Astrocyte (in vitro differentiated cells and primary cell): ENCODE data around the gene PRR12. TPM values are rescaled to one million over a fixed set of nuclear protein-coding genes. Genes with fewer than 3 reads are reported as not detected.
"Not testable (repeated sequence)": the region's sequence is repeated elsewhere in the genome, so short reads cannot be mapped to it uniquely, and the experiment has no call there.

Experiments
- DNase-seq: peaks from one replicate; pipeline ENCODE4 v3.0.0-alpha.2; 2010; ENCODE audit warnings: low read depth
- FAIRE-seq: peaks from 2 replicates; lab custom pipeline; 2011; peaks lifted over from hg19 to GRCh38; lab: Jason Lieb, UNC
- H2AFZ ChIP-seq: 2 replicates; pipeline ENCODE4 v1.6.0; 2012; ENCODE audit warnings: low read depth, low read length, inconsistent platforms
- H3K27ac ChIP-seq: 2 replicates; pipeline ENCODE4 v1.5.1; 2011; ENCODE audit warnings: low read depth, low read length, inconsistent platforms
- H3K27me3 ChIP-seq: 2 replicates; pipeline ENCODE4 v1.6.0; 2011; ENCODE audit warnings: low read length, inconsistent platforms; ENCODE audit not compliant: insufficient read depth
- H3K36me3 ChIP-seq: 2 replicates; pipeline ENCODE4 v1.5.1; 2011; ENCODE audit warnings: low read length, inconsistent platforms; ENCODE audit not compliant: insufficient read depth
- H3K4me1 ChIP-seq: 2 replicates; pipeline ENCODE4 v1.5.1; 2011; ENCODE audit warnings: low read length, inconsistent platforms; ENCODE audit not compliant: insufficient read depth
- H3K4me2 ChIP-seq: 2 replicates; pipeline ENCODE4 v1.6.0; 2012; ENCODE audit warnings: low read length, inconsistent platforms
- H3K4me3 ChIP-seq: 2 replicates; pipeline ENCODE4 v1.5.1; 2011; ENCODE audit warnings: low read depth, mild to moderate bottlenecking, low read length, inconsistent platforms; ENCODE audit not compliant: insufficient read depth
- H3K79me2 ChIP-seq: 2 replicates; pipeline ENCODE4 v1.6.0; 2012; ENCODE audit warnings: mild to moderate bottlenecking, low read length, inconsistent platforms; ENCODE audit not compliant: insufficient read depth
- H3K9ac ChIP-seq: 2 replicates; pipeline ENCODE4 v1.6.0; 2012; ENCODE audit warnings: mild to moderate bottlenecking, low read length, inconsistent platforms
- H3K9me3 ChIP-seq: 2 replicates; pipeline ENCODE4 v1.5.1; 2012; ENCODE audit warnings: low read depth, mild to moderate bottlenecking, low read length, inconsistent platforms; ENCODE audit not compliant: insufficient read depth
- H4K20me1 ChIP-seq: 2 replicates; pipeline ENCODE4 v1.6.0; 2012; ENCODE audit warnings: low read length, inconsistent platforms; ENCODE audit not compliant: insufficient read depth
- H3K27ac Mint-ChIP-seq: one replicate; pipeline ENCODE4 v1.8.0; 2021; ENCODE audit warnings: mild to moderate bottlenecking, mixed read lengths; ENCODE audit not compliant: unreplicated experiment
- H3K27me3 Mint-ChIP-seq: one replicate; pipeline ENCODE4 v1.8.0; 2021; ENCODE audit warnings: low read depth, mixed read lengths; ENCODE audit not compliant: unreplicated experiment
- H3K36me3 Mint-ChIP-seq: one replicate; pipeline ENCODE4 v1.8.0; 2021; ENCODE audit warnings: low read depth, mixed read lengths; ENCODE audit not compliant: unreplicated experiment
- H3K4me1 Mint-ChIP-seq: one replicate; pipeline ENCODE4 v1.8.0; 2021; ENCODE audit warnings: low read depth, mixed read lengths; ENCODE audit not compliant: unreplicated experiment
- H3K4me3 Mint-ChIP-seq: one replicate; pipeline ENCODE4 v1.8.0; 2021; ENCODE audit warnings: mild to moderate bottlenecking, moderate library complexity, mixed read lengths; ENCODE audit not compliant: unreplicated experiment
- H3K9me3 Mint-ChIP-seq: one replicate; pipeline ENCODE4 v1.8.0; 2021; ENCODE audit warnings: mild to moderate bottlenecking, mixed read lengths; ENCODE audit not compliant: unreplicated experiment
- CTCF ChIP-seq: IDR thresholded peaks from 2 replicates; pipeline ENCODE4 v1.5.1; 2011; ENCODE audit warnings: low read depth, mild to moderate bottlenecking, inconsistent platforms, low read length, moderate library complexity; ENCODE audit not compliant: insufficient read depth
- EZH2 ChIP-seq: IDR thresholded peaks from 2 replicates; pipeline ENCODE4 v1.6.1; 2012; ENCODE audit warnings: mild to moderate bottlenecking, low read length, inconsistent platforms; ENCODE audit not compliant: insufficient read depth
- total RNA-seq: library from RNA; stranded (reverse); gene quantifications from 2 replicates; pipeline ENCODE4 v1.2.1, GENCODE V29; 2021

Gene PRR12
- total RNA-seq, 1 donor from 2014 or later: 29.7 TPM

GRCh38 chr19:49631014-49631588 lies 40.1 kb downstream of the PRR12 start:
- Histone ChIP-seq H4K20me1 (peaks cover 5% of the 10 kb centered on the region), H3K27me3 (no peaks in the 10 kb centered on the region), H2AFZ (no peak overlapping the region), H3K36me3 (peaks cover 4% of the 10 kb centered on the region), H3K4me1 (peaks cover 9% of the 10 kb centered on the region), H3K9me3 (no peaks in the 10 kb centered on the region), H3K4me2 (peak overlapping the region; percentile 18), H3K79me2 (no peaks in the 10 kb centered on the region), H3K27ac (no peak overlapping the region), H3K4me3 (no peak overlapping the region), H3K9ac (no peak overlapping the region)
- DNase-seq (no peak), FAIRE-seq (no peak)
- Mint-ChIP-seq H3K27me3 (no peaks in the 10 kb centered on the region), H3K9me3 (peaks cover 1% of the 10 kb centered on the region), H3K4me1 (peaks cover 4% of the 10 kb centered on the region), H3K27ac (no peak overlapping the region), H3K4me3 (no peak overlapping the region), H3K36me3 (peaks cover 10% of the 10 kb centered on the region)
- TF ChIP-seq EZH2: no peak
- TF ChIP-seq CTCF: no peak

- Mint-ChIP-seq H3K9me3 (peaks cover 1% of the 10 kb centered on the region), H3K4me1 (peaks cover 5% of the 10 kb centered on the region), H3K27me3 (no peaks in the 10 kb centered on the region), H3K36me3 (peaks cover 13% of the 10 kb centered on the region), H3K4me3 (no peak overlapping the region), H3K27ac (no peak overlapping the region)
- peaks cover 4% of the 10 kb centered on the region for H3K36me3 ChIP-seq
- no peak overlapping the region for H2AFZ ChIP-seq
- no peak for TF ChIP-seq CTCF
- TF ChIP-seq EZH2: no peak
- H3K4me2 ChIP-seq: no peak overlapping the region
- no peak overlapping the region for H3K27ac ChIP-seq
- no peaks in the 10 kb centered on the region for H3K9me3 ChIP-seq
- no peaks in the 10 kb centered on the region for H3K79me2 ChIP-seq
- FAIRE-seq (no peak), DNase-seq (no peak)
- H3K4me3 ChIP-seq: no peak overlapping the region
- H3K27me3 ChIP-seq: no peaks in the 10 kb centered on the region
- H3K4me1 ChIP-seq: peaks cover 9% of the 10 kb centered on the region
- H3K9ac ChIP-seq: no peak overlapping the region
- H4K20me1 ChIP-seq: peaks cover 5% of the 10 kb centered on the region
These were observed 40.7 kb downstream of the PRR12 start for GRCh38 chr19:49631610-49632192.

GRCh38 chr19:49632576-49632975 lies 41.6 kb downstream of the PRR12 start:
- H3K9me3 ChIP-seq: no peaks in the 10 kb centered on the region
- peaks cover 5% of the 10 kb centered on the region for H4K20me1 ChIP-seq
- no peak overlapping the region for H3K4me3 ChIP-seq
- H3K27me3 ChIP-seq: no peaks in the 10 kb centered on the region
- H3K36me3 Mint-ChIP-seq: peaks cover 13% of the 10 kb centered on the region
- H3K27ac Mint-ChIP-seq: peak overlapping the region; percentile 12
- FAIRE-seq (no peak), DNase-seq (no peak)
- no peak overlapping the region for H3K27ac ChIP-seq
- no peak overlapping the region for H3K4me2 ChIP-seq
- H3K9ac ChIP-seq: no peak overlapping the region
- H3K4me1 ChIP-seq: peaks cover 9% of the 10 kb centered on the region
- H3K4me3 Mint-ChIP-seq: no peak overlapping the region
- H3K79me2 ChIP-seq: no peaks in the 10 kb centered on the region
- TF ChIP-seq EZH2 (no peak), CTCF (no peak)
- H3K9me3 Mint-ChIP-seq: peaks cover 1% of the 10 kb centered on the region
- no peaks in the 10 kb centered on the region for H3K36me3 ChIP-seq
- peaks cover 5% of the 10 kb centered on the region for H3K4me1 Mint-ChIP-seq
- H3K27me3 Mint-ChIP-seq: no peaks in the 10 kb centered on the region
- no peak overlapping the region for H2AFZ ChIP-seq

- not testable (repeated sequence) for H4K20me1 ChIP-seq, H3K27me3 Mint-ChIP-seq, H3K79me2 ChIP-seq, H3K27ac ChIP-seq, FAIRE-seq, DNase-seq, H3K36me3 ChIP-seq, H3K4me1 Mint-ChIP-seq, H3K9me3 ChIP-seq, H2AFZ ChIP-seq, H3K4me3 ChIP-seq, H3K9ac ChIP-seq, H3K9me3 Mint-ChIP-seq, H3K27me3 ChIP-seq, H3K4me2 ChIP-seq, H3K4me3 Mint-ChIP-seq
- Mint-ChIP-seq H3K36me3 (peaks cover 10% of the 10 kb centered on the region), H3K27ac (peak overlapping the region; percentile 77)
- H3K4me1 ChIP-seq: peaks cover 16% of the 10 kb centered on the region
These were observed 42.3 kb downstream of the PRR12 start for GRCh38 chr19:49633273-49633672.
